ENCODE data around the gene CRTAC1. TPM values are rescaled to one million over a fixed set of nuclear protein-coding genes. Genes with fewer than 3 reads are reported as not detected.

CRTAC1 gene
- total and polyA plus RNA-seq, 10 of the 15 experiments (the other 5 are each of a cell fraction or from before 2014, with no cell fraction given), result 0.10 TPM; not detected in 9

DNA sequence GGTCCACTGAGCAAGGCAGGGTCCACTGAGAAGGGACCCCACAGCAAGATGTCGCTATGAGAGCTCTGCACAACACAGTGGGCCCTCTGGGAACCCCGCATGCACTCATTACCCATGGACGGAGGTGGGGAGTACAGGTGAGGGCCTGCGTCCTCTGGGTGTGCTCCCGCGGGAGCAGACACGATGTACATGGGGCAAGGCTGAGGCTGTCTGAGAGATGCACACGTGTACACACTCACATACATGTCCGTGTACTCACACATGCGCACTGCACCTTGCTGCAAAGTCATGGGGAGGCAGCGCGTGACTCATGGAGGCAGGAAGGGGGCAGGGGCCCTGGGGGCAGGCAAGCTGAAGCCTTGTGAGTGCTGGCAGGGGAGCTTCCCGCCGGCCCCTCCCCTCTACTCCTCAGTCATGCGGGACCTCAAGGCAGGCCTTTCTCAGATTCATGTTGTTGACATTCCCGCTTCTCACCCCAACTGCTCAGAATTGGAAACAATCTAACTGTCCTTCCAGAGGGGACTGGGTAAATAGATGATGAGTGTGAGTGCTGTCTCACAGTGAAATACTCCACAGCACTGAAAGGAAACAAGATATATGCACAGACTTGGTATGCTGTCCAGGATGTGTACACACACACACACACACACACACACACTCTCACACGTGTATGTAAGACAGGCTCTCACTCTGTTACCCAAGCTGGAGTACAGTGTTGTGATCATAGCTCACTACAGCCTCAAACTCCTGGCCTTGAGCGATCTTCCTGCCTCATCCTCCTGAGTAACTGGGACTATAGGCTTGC, 140.8 kb downstream of the CRTAC1 start:
- ChIA-PET CTCF (interaction anchor here (1.0 kb wide), 1 partner anchor 13 kb away, joined by 3 read pairs; no protein-coding TSS in a partner anchor), SMC1A (ENCODE audit: uncharacterized antibody, unreplicated experiment) (no interaction called here), RAD21 (ENCODE audit: unreplicated experiment) (interaction anchor here (0.6 kb wide), 1 partner anchor 8 kb away, joined by 3 read pairs; no protein-coding TSS in a partner anchor), POLR2A (no interaction called here)
- 42% methylated on average over 18 of the region's 18 CpGs for WGBS (ENCODE audit: insufficient coverage, insufficient replicate concordance, low lambda C conversion rate, missing lambda C conversion rate)
- Histone ChIP-seq H3K9me3 (replicated peaks; ENCODE audit: control insufficient read depth, insufficient read depth, low read length) (no peaks in the 10 kb centered on the region), H3K9ac (ENCODE audit: control insufficient read depth, insufficient read depth, low read length) (no peak overlapping the region), H3K27ac (ENCODE audit: control insufficient read depth, insufficient read depth) (no peak overlapping the region), H3K4me2 (ENCODE audit: control insufficient read depth, insufficient read depth) (no peak overlapping the region), H4K20me1 (ENCODE audit: control insufficient read depth, insufficient read depth) (no peaks in the 10 kb centered on the region), H3K4me3 (no peak overlapping the region), H3K79me2 (ENCODE audit: control insufficient read depth, insufficient read depth, low read length) (no peaks in the 10 kb centered on the region), H3K4me1 (ENCODE audit: control insufficient read depth, insufficient read depth, low read length) (no peaks in the 10 kb centered on the region), H3K27me3 (replicated peaks in 1 of 2; ENCODE audit: control insufficient read depth in 2 of 2, insufficient read depth in 2 of 2, low read length in 1 of 2) (peaks cover 0 to 2% of the 10 kb centered on the region in 2 experiments; a peak in 2 of 4 replicates), H3K36me3 (ENCODE audit: control insufficient read depth in 2 of 2, insufficient read depth in 2 of 2, low read length in 1 of 2) (no peaks in the 10 kb centered on the region), H2AFZ (ENCODE audit: control insufficient read depth, low read depth, low read length) (no peak overlapping the region)
- TF ChIP-seq KLF5 (IDR thresholded peaks at IDR 0.05; ENCODE audit: partially characterized antibody) (no peak), MXI1 (IDR thresholded peaks at IDR 0.05; ENCODE audit: low read depth, low read length) (no peak)
- TF ChIP-seq, protein P1, sequence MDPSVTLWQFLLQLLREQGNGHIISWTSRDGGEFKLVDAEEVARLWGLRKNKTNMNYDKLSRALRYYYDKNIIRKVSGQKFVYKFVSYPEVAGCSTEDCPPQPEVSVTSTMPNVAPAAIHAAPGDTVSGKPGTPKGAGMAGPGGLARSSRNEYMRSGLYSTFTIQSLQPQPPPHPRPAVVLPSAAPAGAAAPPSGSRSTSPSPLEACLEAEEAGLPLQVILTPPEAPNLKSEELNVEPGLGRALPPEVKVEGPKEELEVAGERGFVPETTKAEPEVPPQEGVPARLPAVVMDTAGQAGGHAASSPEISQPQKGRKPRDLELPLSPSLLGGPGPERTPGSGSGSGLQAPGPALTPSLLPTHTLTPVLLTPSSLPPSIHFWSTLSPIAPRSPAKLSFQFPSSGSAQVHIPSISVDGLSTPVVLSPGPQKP (IDR thresholded peaks at IDR 0.05; ENCODE audit: low read depth, low read length), result no peak
- BruUV-seq (replicated peaks), result no TSS peak
- intact Hi-C loops (cut with micrococcal nuclease; ENCODE audit: unreplicated experiment) (no loop called here), in situ Hi-C loops (cut with MboI) (no loop called here)
- DNase-seq (ENCODE audit: low read depth, low spot score) (no peak), FAIRE-seq (no peak), ATAC-seq (no peak)

Data from GM12878 (cell line).